Esophagus muscularis mucosa (tissue), 4 donors: Measurements from ENCODE around the gene MAP2K5. TPM values are rescaled to one million over a fixed set of nuclear protein-coding genes. Genes with fewer than 3 reads are reported as not detected.
A peak's percentile ranks its signal among the peaks of the same experiment; 100 is the strongest.

ENCODE experiments used
- DNase-seq: peaks from one replicate; pipeline ENCODE4 v3.0.0-alpha.2; 2017; ENCODE audit errors: extremely low spot score
- H3K27ac ChIP-seq, 4 donors: fragments of 200-600 bp; sonication (generic); replicated peaks in 1 of 4; 1 replicate in 3 of 4; 2 replicates in 1 of 4; pipeline ENCODE4 v1.5.1; 2016 to 2019; ENCODE audit warnings: mild to moderate bottlenecking in 1 of 4
- H3K27me3 ChIP-seq, 4 donors: fragments of 200-600 bp; sonication (generic); one replicate each; pipeline versions ENCODE4 v1.5.1 to v1.6.0; 2016 to 2019
- H3K36me3 ChIP-seq, 4 donors: fragments of 200-600 bp; sonication (generic); one replicate each; pipeline ENCODE4 v1.5.1; 2016 to 2019
- H3K4me1 ChIP-seq, 4 donors: fragments of 200-600 bp; sonication (generic); one replicate each; pipeline ENCODE4 v1.5.1; 2016 to 2019
- H3K4me3 ChIP-seq, 4 donors: fragments of 200-600 bp; sonication (generic); 1 replicate in 2 of 4; 2 replicates in 2 of 4; pipeline ENCODE4 v1.5.1; 2016 to 2019; ENCODE audit warnings: mild to moderate bottlenecking in 4 of 4, moderate library complexity in 1 of 4
- H3K9me3 ChIP-seq, 4 donors: fragments of 200-600 bp; sonication (generic); 1 replicate in 3 of 4; 2 replicates in 1 of 4; pipeline ENCODE4 v1.5.1; 2016 to 2019
- CTCF ChIP-seq, 3 experiments: fragments of 200-600 bp in 2 of 3; fragments of 450-650 bp in 1 of 3; sonication (generic) in 2 of 3; IDR thresholded peaks; one replicate each; pipeline ENCODE4 v1.5.1; 2017 to 2019; ENCODE audit warnings: antibody characterized with exemption in 3 of 3, mild to moderate bottlenecking in 2 of 3, moderate library complexity in 1 of 3
- EP300 ChIP-seq: sonication (generic); formaldehyde crosslinking; IDR thresholded peaks from one replicate; pipeline ENCODE4 v1.6.1; 2017; ENCODE audit warnings: antibody characterized with exemption
- POLR2A ChIP-seq: fragments of 450-650 bp; IDR thresholded peaks from one replicate; pipeline ENCODE4 v1.6.1; 2017; ENCODE audit warnings: antibody characterized with exemption, moderate library complexity, mild to moderate bottlenecking, low read depth
- POLR2AphosphoS5 ChIP-seq, 2 donors: sonication (generic); formaldehyde crosslinking; IDR thresholded peaks; one replicate each; pipeline ENCODE4 v1.6.1; 2017; ENCODE audit warnings: antibody characterized with exemption in 2 of 2
- WGBS: methylation state at CpG from one replicate; pipeline ENCODE4 v1.1.5; 2018; 5-methylcytosine and 5-hydroxymethylcytosine counted together
- intact Hi-C: fragments of 100-400 bp; cut with DNase I; formaldehyde crosslinking; loops from one replicate; pipeline ENCODE4 v1.15.1; 2023
- total RNA-seq, 4 donors: library from RNA; depleted of rRNA; stranded (reverse); fragments of >200 nt; gene quantifications; one replicate each; pipeline versions ENCODE4 v1.1.0 to v1.2.1, GENCODE V29; 2016

MAP2K5 gene
- total RNA-seq = 10 to 100 TPM in 3 of 4 donors, 1 to 10 TPM in 1; 7.8 to 11.9 (median 10.6) TPM

GRCh38 chr15:67542420-67543347 lies at the start of gene MAP2K5:
MAP2K5 (plus strand) TSS chr15:67542703; CDS start chr15:67543336, 633 bp downstream.
- no peak for TF ChIP-seq POLR2A
- TF ChIP-seq POLR2AphosphoS5 (IDR thresholded peaks at IDR 0.05) = peak; percentile 70 to 73
- no peak for TF ChIP-seq EP300
- TF ChIP-seq CTCF (IDR thresholded peaks at IDR 0.05) = peak in 1 of 3 experiments; percentile 9
- H3K27ac ChIP-seq = peak within 1 kb of the TSS; percentile 86 to 90 (median 87)
- 1% methylated on average over 45 of the region's 91 CpGs for WGBS
- peak; percentile 96 for DNase-seq
- peak within 1 kb of the TSS; percentile 73 to 97 (median 90) for H3K4me3 ChIP-seq
- peaks cover 0 to 7% (median 0%) of the 10 kb centered on the region in 4 donors for H3K36me3 ChIP-seq
- no peaks in the 10 kb centered on the region for H3K9me3 ChIP-seq
- intact Hi-C loops = loop anchor here (2.0 to 10.0 kb wide), 2 partner anchors 20 to 292 kb away; no protein-coding TSS in a partner anchor
- no peaks in the 10 kb centered on the region for H3K27me3 ChIP-seq
- peaks cover 15 to 43% (median 28%) of the 10 kb centered on the region in 4 donors for H3K4me1 ChIP-seq

GRCh38 chr15:67495585-67495984 lies 46.9 kb upstream of the MAP2K5 start:
- H3K4me3 ChIP-seq = no peak overlapping the region
- H3K9me3 ChIP-seq = no peaks in the 10 kb centered on the region
- no peak for DNase-seq
- TF ChIP-seq EP300 (no peak), CTCF (IDR thresholded peaks at IDR 0.05) (no peak), POLR2AphosphoS5 (IDR thresholded peaks at IDR 0.05) (no peak), POLR2A (no peak)
- no peaks in the 10 kb centered on the region for H3K4me1 ChIP-seq
- intact Hi-C loops = no loop called here
- H3K27ac ChIP-seq = no peak overlapping the region
- H3K36me3 ChIP-seq = peaks cover 0 to 10% (median 0%) of the 10 kb centered on the region in 4 donors
- H3K27me3 ChIP-seq = no peaks in the 10 kb centered on the region
- 100% methylated on average over 1 of the region's 1 CpG for WGBS

- Histone ChIP-seq H3K4me1 (peaks cover 0 to 6% (median 0%) of the 10 kb centered on the region in 4 donors), H3K4me3 (peak overlapping the region in 3 of 4 donors; percentile 1 to 28 (median 2)), H3K36me3 (no peaks in the 10 kb centered on the region), H3K27me3 (no peaks in the 10 kb centered on the region), H3K27ac (no peak overlapping the region), H3K9me3 (no peaks in the 10 kb centered on the region)
- intact Hi-C loops = no loop called here
- 24% methylated on average over 2 of the region's 2 CpGs for WGBS
- DNase-seq = no peak
- TF ChIP-seq EP300 (no peak), POLR2A (no peak), CTCF (IDR thresholded peaks at IDR 0.05) (peak; percentile 19 to 33 (median 30))
Observed at GRCh38 chr15:67501177-67501835, 41.2 kb upstream of the MAP2K5 start.

- H3K4me3 ChIP-seq = peak overlapping the region in 3 of 4 donors; percentile 1 to 28 (median 2)
- H3K27ac ChIP-seq = no peak overlapping the region
- no peak for TF ChIP-seq POLR2AphosphoS5 (IDR thresholded peaks at IDR 0.05)
- TF ChIP-seq CTCF (IDR thresholded peaks at IDR 0.05) = no peak
- no peak for TF ChIP-seq POLR2A
- no peak for TF ChIP-seq EP300
- peaks cover 0 to 6% (median 0%) of the 10 kb centered on the region in 4 donors for H3K4me1 ChIP-seq
- DNase-seq = no peak
- H3K27me3 ChIP-seq = no peaks in the 10 kb centered on the region
- intact Hi-C loops = no loop called here
- no peaks in the 10 kb centered on the region for H3K36me3 ChIP-seq
- no peaks in the 10 kb centered on the region for H3K9me3 ChIP-seq
- 66% methylated on average over 13 of the region's 13 CpGs for WGBS
Observed at GRCh38 chr15:67501836-67502461, 40.6 kb upstream of the MAP2K5 start.
